A549 (cell line): ENCODE measurements around the gene TM4SF1. TPM values are rescaled to one million over a fixed set of nuclear protein-coding genes. Genes with fewer than 3 reads are reported as not detected.

Source experiments
- ATAC-seq, 2 experiments: fragments of 200-7000 bp in 1 of 2; fragments of >200 bp in 1 of 2; cut with Nextera tagmentation in 1 of 2; cut with Tn5 transposase in 1 of 2; 3 replicates each; pipeline versions ENCODE4 v1.8.0 to v1.9.1; 2018 to 2020; ENCODE audit warnings: mild to moderate bottlenecking in 1 of 2, moderate library complexity in 1 of 2
- CTCF ChIA-PET: fragments of 300-600 bp; sonication (Branson Sonifier 250); formaldehyde crosslinking; extraction: SDS; loops from one replicate; lab custom pipeline; 2021; ENCODE audit warnings: antibody characterized with exemption, inconsistent platforms; lab: Yijun Ruan, JAX
- POLR2A ChIA-PET: fragments of 350-600 bp; formaldehyde crosslinking; extraction: SDS; loops from one replicate; lab custom pipeline; 2021; ENCODE audit warnings: antibody characterized with exemption, inconsistent platforms; lab: Yijun Ruan, JAX
- DNase-seq, 2 experiments: peaks; one replicate each; pipeline versions ENCODE4 v3.0.0 to v3.0.0-alpha.2; 2011 to 2016; ENCODE audit warnings: low read depth in 1 of 2, low spot score in 1 of 2
- FAIRE-seq: peaks from 2 replicates; lab custom pipeline; 2011; peaks lifted over from hg19 to GRCh38; lab: Jason Lieb, UNC
- H3K27ac ChIP-seq, 2 experiments: fragments of >200 bp; sonication (Bioruptor Twin); formaldehyde crosslinking; 3 replicates each; pipeline ENCODE4 v1.5.1; 2016 to 2017
- H3K4me1 ChIP-seq: fragments of >200 bp; sonication (Bioruptor Twin); formaldehyde crosslinking; 3 replicates; pipeline ENCODE4 v1.6.1; 2016
- H3K4me2 ChIP-seq: fragments of >200 bp; sonication (Bioruptor Twin); formaldehyde crosslinking; 3 replicates; pipeline ENCODE4 v1.6.1; 2016
- H3K4me3 ChIP-seq: fragments of >200 bp; sonication (Bioruptor Twin); formaldehyde crosslinking; 3 replicates; pipeline ENCODE4 v1.5.1; 2016
- H3K9me3 ChIP-seq: fragments of >200 bp; sonication (Bioruptor Twin); formaldehyde crosslinking; 3 replicates; pipeline ENCODE4 v1.6.1; 2016
- ATOH8 ChIP-seq: fragments of 250-450 bp; sonication (Bioruptor Pico); IDR thresholded peaks from 2 replicates; pipeline ENCODE4 v1.5.0; 2020; ENCODE audit warnings: low read depth, mild to moderate bottlenecking, moderate library complexity
- CBX8 ChIP-seq: fragments of 200-600 bp; sonication (generic); IDR thresholded peaks from 2 replicates; pipeline ENCODE4 v1.6.1; 2016
- CEBPB ChIP-seq, 2 experiments: fragments of >200 bp in 1 of 2; sonication (Bioruptor Twin) in 1 of 2; formaldehyde crosslinking in 1 of 2; IDR thresholded peaks; 2 replicates each; pipeline ENCODE4 v1.6.1; 2012 to 2016
- CTCF ChIP-seq: fragments of >200 bp; sonication (Bioruptor Twin); formaldehyde crosslinking; IDR thresholded peaks from 3 replicates; pipeline ENCODE4 v1.5.1; 2016
- EHF ChIP-seq: fragments of 250-450 bp; sonication (Bioruptor Pico); IDR thresholded peaks from 2 replicates; pipeline ENCODE4 v1.5.0; 2020; ENCODE audit warnings: mild to moderate bottlenecking
- FOSL2 ChIP-seq, 2 experiments: fragments of 450-650 bp in 1 of 2; fragments of >200 bp in 1 of 2; sonication (Bioruptor Twin) in 1 of 2; formaldehyde crosslinking; IDR thresholded peaks; 2 replicates each; pipeline versions ENCODE4 v1.5.0 to v1.6.1; 2016 to 2020; ENCODE audit warnings: mild to moderate bottlenecking in 1 of 2, moderate library complexity in 1 of 2
- GATA3 ChIP-seq: IDR thresholded peaks from 2 replicates; pipeline ENCODE4 v1.6.1; 2012; ENCODE audit warnings: borderline replicate concordance
- HOXB5 ChIP-seq: fragments of 250-450 bp; sonication (Bioruptor Pico); IDR thresholded peaks from 2 replicates; pipeline ENCODE4 v1.5.0; 2020; ENCODE audit warnings: mild to moderate bottlenecking, moderate library complexity
- MAX ChIP-seq: IDR thresholded peaks from 2 replicates; pipeline ENCODE4 v1.6.1; 2012
- MYC ChIP-seq: IDR thresholded peaks from 2 replicates; pipeline ENCODE4 v1.6.1; 2012; ENCODE audit warnings: mild to moderate bottlenecking, inconsistent platforms, low read length, improper control_type of control experiment, borderline replicate concordance
- RAD21 ChIP-seq, 2 experiments: fragments of >200 bp in 1 of 2; sonication (Bioruptor Twin) in 1 of 2; formaldehyde crosslinking in 1 of 2; IDR thresholded peaks in 1 of 2; conservative IDR thresholded peaks in 1 of 2; 2 replicates in 1 of 2; 3 replicates in 1 of 2; pipeline ENCODE4 v1.6.1; 2012 to 2018; ENCODE audit warnings: inconsistent platforms in 1 of 2
- SMC3 ChIP-seq: fragments of >200 bp; sonication (Bioruptor Twin); formaldehyde crosslinking; IDR thresholded peaks from 3 replicates; pipeline ENCODE4 v1.6.1; 2018; ENCODE audit warnings: inconsistent platforms
- TFCP2L1 ChIP-seq: fragments of 250-450 bp; sonication (Bioruptor Pico); IDR thresholded peaks from 2 replicates; pipeline ENCODE4 v1.5.0; 2021; ENCODE audit warnings: mild to moderate bottlenecking
- ZFP36 ChIP-seq: fragments of 450-650 bp; IDR thresholded peaks from 2 replicates; pipeline ENCODE4 v1.6.1; 2014; ENCODE audit warnings: borderline replicate concordance; ENCODE audit not compliant: partially characterized antibody
- WGBS: methylation state at CpG from one replicate; pipeline ENCODE4 v1.1.6; 2017; ENCODE audit errors: missing lambda C conversion rate; 5-methylcytosine and 5-hydroxymethylcytosine counted together
- polyA plus RNA-seq, 4 experiments: library from polyadenylated mRNA; depleted of rRNA in 3 of 4; stranded (reverse); fragments of >200 nt; fragmentation: RNase III in 1 of 4; extraction: RNeasy Plus Mini Kit Qiagen cat#74134 plus additional on column Dnase treatment in 1 of 4; gene quantifications; 2 replicates in 3 of 4; 3 replicates in 1 of 4; pipeline ENCODE4 v1.2.3, GENCODE V29; 2011 to 2017

TM4SF1 gene
- polyA plus RNA-seq, 2 of the 4 experiments (the other 2 are of a cell fraction), result 828 to 1,208 TPM

- CTCF ChIA-PET, result interaction anchor here (1.1 kb wide), 1 partner anchor 87 kb away, joined by 14 read pairs; no protein-coding TSS in a partner anchor
- peak overlapping the region; percentile 65 for H3K4me2 ChIP-seq
- H3K4me1 ChIP-seq, result peaks cover 72% of the 10 kb centered on the region
- WGBS, result 18% methylated on average over 4 of the region's 4 CpGs
- TF ChIP-seq MYC, result no peak
- peak; percentile 97 for TF ChIP-seq CTCF
- peak; percentile 97 to 98 for TF ChIP-seq RAD21 (conservative IDR thresholded peaks at IDR 0.05 in 1 of 2, IDR thresholded peaks at IDR 0.05 in 1 of 2)
- peak; percentile 99 for TF ChIP-seq SMC3
- TF ChIP-seq CEBPB (IDR thresholded peaks at IDR 0.05), result peak; percentile 55 to 75; a peak in 3 of 4 replicates
- TF ChIP-seq, all 56 proteins: peak for 4
- peak; percentile 76 to 81 for ATAC-seq
- H3K4me3 ChIP-seq, result no peak overlapping the region
- POLR2A ChIA-PET, result no interaction called here
- H3K27ac ChIP-seq, result peak overlapping the region; percentile 20 to 55; a peak in 5 of 6 replicates
- DNase-seq, result peak; percentile 71 to 89
- peaks cover 19% of the 10 kb centered on the region; the same call in 2 of the 3 replicates for H3K9me3 ChIP-seq
- FAIRE-seq, result peak; percentile 82
Observed at GRCh38 chr3:149393345-149394160, 16.1 kb upstream of the TM4SF1 start.

GRCh38 chr3:149391960-149392359 is 14.5 kb upstream of the TM4SF1 start:
- ATAC-seq (no peak), DNase-seq (no peak), FAIRE-seq (no peak)
- H3K4me2 ChIP-seq, result no peak overlapping the region
- POLR2A ChIA-PET, result interaction anchor here (0.7 kb wide), 2 partner anchors 64 to 82 kb away, joined by 3 to 5 read pairs; no protein-coding TSS in a partner anchor
- CTCF ChIA-PET, result interaction anchor here (0.7 kb wide), 1 partner anchor 270 kb away, joined by 3 read pairs; no protein-coding TSS in a partner anchor
- H3K4me3 ChIP-seq, result no peak overlapping the region
- WGBS, result 73% methylated on average over 5 of the region's 5 CpGs
- TF ChIP-seq ZFP36, result no peak
- TF ChIP-seq CEBPB (IDR thresholded peaks at IDR 0.05), result peak in 1 of 2 experiments; percentile 9; a peak in 1 of 4 replicates
- no peak for TF ChIP-seq CBX8
- TF ChIP-seq TFCP2L1 (CRISPR knock-in tag), result no peak
- TF ChIP-seq ATOH8, result no peak
- TF ChIP-seq HOXB5 (CRISPR knock-in tag), result no peak
- H3K4me1 ChIP-seq, result peaks cover 71% of the 10 kb centered on the region
- peak overlapping the region; percentile 10 to 66; a peak in 2 of 6 replicates for H3K27ac ChIP-seq
- peaks cover 19% of the 10 kb centered on the region; the same call in 2 of the 3 replicates for H3K9me3 ChIP-seq

- no peak for ATAC-seq
- peak in 1 of 2 experiments; percentile 61 for DNase-seq
- Histone ChIP-seq H3K4me1 (peaks cover 69% of the 10 kb centered on the region), H3K4me2 (no peak overlapping the region), H3K4me3 (no peak overlapping the region), H3K27ac (peak overlapping the region; percentile 55 to 75), H3K9me3 (peaks cover 19% of the 10 kb centered on the region; the same call in 2 of the 3 replicates)
- TF ChIP-seq EHF, result no peak
- peak; percentile 51; the same call in 1 of the 2 replicates for TF ChIP-seq GATA3
- no peak for TF ChIP-seq FOSL2 (IDR thresholded peaks at IDR 0.05)
- peak; percentile 70 for TF ChIP-seq FOSL2 (CRISPR knock-in tag; IDR thresholded peaks at IDR 0.05)
- TF ChIP-seq MAX, result 0 out of 2 replicates have a peak, but pooled peaks have one; percentile 14
- TF ChIP-seq SMC3, result no peak
- FAIRE-seq, result no peak
- WGBS, result 77% methylated on average over 6 of the region's 6 CpGs
- ChIA-PET CTCF (interaction anchor here (0.7 to 2.0 kb wide), 6 partner anchors 17 to 271 kb away, joined by 3 to 10 read pairs (median 5); no protein-coding TSS in a partner anchor), POLR2A (no interaction called here)
Observed at GRCh38 chr3:149390772-149391212, 13.3 kb upstream of the TM4SF1 start.
